Cardiac septum (tissue), 1 donor: ENCODE results near the gene GPC2. TPM values are rescaled to one million over a fixed set of nuclear protein-coding genes. Genes with fewer than 3 reads are reported as not detected.
"Not testable (repeated sequence)": the region's sequence is repeated elsewhere in the genome, so short reads cannot be mapped to it uniquely, and the experiment has no call there.

Experiments used
- DNase-seq: peaks from one replicate; pipeline ENCODE4 v3.0.0-alpha.2; 2020; ENCODE audit warnings: low spot score
- intact Hi-C: fragments of 100-400 bp; cut with DNase I; formaldehyde crosslinking; loops from one replicate; pipeline ENCODE4 v1.14.0; 2022
- total RNA-seq: library from RNA; stranded (reverse); fragmentation: NEBNext Ultra II Directional; extraction: Animal tissue kit (Norgen Biotek cat#: 25700); gene quantifications from one replicate; pipeline ENCODE4 v1.2.1, GENCODE V29; 2021
- donor health status: DM: no; HTN: no; CAD: no.

Gene GPC2
- total RNA-seq, 1 donor from 2014 or later, result 0.92 TPM

DNA sequence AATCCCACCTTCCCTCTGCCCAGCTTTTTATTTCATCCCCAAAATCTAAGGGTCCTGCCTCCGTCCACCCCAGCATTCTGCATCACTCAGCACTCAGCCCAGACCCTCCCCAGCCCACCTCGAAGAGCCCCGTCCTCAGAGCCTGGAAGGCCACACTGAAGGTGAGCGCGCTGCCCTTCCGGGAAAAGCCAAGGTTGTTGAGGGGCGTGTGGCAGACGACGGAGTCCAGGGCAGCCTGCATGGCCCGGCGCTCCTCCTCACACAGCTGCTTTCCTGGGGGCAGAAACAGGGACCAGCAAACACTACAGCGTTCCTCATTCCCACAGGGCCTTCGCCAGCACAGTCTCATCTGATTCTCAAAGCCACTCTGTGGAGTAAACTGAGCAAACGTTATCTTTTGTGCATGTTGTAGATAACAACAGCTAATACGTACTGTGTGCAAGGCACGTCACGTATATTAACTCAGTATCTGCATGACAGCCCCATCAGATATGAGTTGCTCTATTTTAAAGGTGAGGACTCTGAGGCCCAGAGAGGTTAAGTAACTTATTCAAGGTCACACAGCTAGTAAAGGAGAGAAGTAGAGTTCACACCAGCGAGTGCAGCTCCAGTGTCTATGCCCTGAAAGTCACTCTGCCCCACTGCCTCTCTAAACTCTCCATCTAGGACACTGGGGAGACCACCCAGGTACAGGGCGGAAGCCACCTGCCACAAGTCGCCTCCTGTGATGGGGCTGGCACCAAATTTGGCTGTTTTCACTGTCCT is 21.4 kb downstream of the GPC2 start:
- no peak for DNase-seq
- intact Hi-C loops, result no loop called here

DNA sequence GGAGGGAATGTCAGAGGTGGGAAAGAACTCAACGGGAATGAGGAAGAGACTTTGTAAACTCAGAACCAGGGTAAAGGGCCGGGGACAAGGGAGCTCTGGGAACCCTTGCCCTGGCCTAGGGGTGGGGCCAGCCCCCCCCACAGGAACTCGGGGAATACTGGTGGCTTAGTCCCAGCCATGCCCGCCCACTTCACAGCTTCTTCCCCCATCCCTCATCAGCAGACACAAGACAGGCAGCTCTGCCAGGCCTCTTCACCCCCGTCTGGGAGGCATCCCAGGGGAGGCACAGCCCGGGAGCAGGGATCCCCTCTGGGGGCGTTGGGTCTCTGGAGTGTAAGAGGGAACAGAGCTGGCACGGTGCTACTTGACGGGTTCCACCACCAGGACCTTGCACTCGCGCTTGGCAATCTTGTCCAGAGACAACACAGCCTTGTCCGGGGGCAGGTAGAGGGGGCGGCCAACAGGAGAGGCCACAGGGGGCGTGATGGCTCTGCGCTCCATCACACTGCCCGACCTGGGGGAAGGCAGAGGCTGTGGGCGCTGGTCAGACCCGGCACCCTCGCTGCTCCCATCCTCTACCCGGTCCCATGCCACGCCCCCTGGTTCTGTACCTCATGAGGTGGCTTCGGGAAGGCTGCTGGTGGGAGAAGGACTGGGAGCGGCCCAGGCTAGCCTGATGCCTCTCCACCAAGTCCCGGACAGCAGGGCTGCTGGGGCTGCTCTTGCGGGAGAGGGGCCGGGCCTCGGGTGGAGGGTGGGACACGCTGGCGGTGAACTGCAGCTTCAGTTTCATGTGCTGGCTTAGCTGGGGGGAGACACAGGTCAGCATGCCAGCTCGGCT is 22.3 kb downstream of the GPC2 start:
- no peak for DNase-seq
- intact Hi-C loops, result no loop called here

DNA sequence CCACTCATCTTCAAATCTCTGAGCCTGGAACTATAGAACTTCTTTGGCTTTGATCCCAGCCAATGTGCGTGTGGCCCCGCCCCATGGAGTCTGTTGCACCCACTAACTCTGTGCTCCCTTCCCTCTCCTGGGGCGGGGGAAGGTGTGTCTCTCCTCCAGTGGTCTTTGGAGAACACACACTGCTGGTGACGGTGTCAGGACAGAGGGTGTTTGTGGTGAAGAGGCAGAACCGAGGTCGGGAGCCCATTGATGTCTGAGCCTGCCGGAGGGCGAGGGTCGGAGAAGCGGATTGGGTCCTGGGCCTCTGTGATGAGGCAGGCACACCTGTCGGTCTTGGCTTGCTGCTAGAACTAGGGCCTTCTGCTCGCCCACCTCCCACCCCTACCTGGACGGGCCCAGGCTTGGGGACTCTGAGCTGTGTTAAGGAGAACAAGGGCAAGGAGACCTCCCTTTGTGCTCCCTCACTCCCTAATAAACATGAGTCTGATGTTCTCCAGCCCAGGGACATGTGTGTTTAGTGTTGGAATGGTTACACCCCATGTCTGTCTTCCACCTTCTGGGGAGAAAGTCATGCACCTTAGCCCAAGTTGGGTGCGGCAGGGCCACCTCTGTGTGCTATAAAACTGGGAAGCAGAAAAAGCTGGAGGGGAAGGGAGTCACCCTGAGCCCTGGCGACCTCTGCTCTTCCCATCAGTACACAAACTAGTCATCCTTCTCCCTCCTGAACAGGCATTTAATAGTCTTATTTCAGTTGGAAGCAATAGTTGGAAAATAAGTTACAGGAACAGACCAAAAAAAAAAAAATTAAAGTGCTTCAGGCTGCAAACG is 23.3 kb downstream of the GPC2 start:
- no peak for DNase-seq
- intact Hi-C loops, result no loop called here

DNA sequence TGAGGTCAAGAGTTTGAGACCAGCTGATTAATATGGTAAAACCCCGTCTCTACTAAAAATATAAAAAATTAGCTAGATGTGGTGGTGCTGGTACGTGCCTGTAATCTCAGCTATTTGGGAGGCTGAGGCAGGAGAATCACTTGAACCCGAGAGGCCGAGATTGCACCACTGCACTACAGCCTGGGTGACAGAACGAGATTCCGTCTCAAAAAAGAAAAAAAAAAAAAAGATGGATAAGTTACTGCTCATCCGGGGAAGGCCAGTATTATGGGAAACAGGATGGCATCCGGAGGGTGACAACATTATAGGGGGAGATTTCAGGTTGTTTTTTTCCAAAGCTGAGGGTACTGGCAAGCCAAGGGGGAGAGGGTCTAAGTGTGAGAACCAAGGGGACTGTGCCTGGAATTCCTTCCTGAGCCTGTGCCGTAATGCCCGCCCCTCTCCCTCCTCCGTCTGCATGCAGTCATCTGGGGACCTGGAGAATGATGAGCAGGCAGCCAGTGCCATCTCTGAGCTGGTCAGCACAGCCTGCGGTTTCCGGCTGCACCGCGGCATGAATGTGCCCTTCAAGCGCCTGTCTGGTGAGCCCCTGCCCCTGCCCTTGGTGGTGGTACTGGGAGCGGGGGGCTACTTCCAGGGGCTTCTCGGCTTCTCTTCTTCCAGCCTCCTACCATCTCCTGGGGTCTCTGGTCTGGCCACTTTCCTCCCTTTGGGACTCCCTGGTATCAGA is 24.1 kb downstream of the GPC2 start:
- intact Hi-C loops, result no loop called here
- DNase-seq, result no peak

DNA sequence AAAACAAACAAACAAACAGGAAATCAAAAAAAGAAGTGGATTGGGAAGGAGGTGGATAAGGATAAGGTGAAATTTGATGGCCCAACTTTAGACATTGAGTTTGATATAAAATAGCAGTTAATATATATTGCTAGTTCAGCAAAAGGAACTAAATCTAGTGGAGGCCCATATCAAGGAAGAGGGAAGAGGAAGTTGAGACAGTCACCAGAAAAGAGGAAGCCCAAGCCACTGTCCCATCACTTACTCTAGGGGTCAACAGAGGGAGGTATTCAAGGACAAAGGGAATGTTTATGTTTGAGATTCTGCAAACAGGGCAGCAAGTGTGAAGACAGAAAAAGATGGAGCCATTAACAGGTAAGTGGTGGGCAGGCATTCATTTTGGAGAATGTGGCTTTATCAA is 24.8 kb downstream of the GPC2 start:
- intact Hi-C loops, result no loop called here
- no peak for DNase-seq

DNA sequence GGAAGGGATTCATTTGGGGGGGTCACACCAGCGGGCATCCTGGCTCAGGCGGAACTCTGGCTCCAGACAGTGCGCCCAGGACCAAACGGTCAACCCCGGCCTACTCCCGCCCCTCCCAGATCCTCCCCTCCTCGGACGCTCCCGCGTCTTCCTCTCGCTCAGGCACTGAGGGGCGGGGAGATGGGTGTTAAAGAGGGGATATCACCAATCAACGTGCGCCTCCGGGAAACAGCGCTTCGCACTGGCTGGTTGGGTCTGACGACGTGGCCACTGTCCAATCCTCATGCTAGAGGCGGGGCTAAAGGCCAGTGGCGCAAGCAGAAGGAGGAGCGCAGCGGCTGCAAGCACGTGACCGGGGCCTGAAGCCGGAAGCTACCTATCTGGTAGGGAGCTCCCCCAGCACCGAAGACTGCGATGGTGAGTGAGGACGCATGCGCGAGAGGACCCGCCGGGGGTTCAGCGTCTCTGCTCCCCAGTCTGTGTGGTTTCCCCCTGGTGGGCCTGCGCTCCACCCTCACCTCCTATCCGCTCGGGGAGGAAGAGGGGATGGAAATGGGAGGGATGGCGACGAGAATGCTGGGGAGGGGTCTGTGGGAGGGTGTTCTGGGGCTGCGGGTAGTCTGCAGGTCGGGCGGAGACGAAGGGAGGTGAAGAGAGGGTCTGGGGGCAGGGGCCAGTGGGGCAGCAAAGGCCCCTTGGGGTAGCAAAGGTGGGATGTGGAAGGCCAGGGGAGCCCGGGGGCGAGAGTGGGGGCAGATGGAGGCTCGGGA is 28.4 kb downstream of the GPC2 start, which contains the start of gene LAMTOR4:
Gene LAMTOR4 (plus strand): TSS at position 360 of the 770 bp plus-strand sequence. CDS start 55 bp downstream, at position 415.
- peak; percentile 99 for DNase-seq
- intact Hi-C loops, result no loop called here

DNA sequence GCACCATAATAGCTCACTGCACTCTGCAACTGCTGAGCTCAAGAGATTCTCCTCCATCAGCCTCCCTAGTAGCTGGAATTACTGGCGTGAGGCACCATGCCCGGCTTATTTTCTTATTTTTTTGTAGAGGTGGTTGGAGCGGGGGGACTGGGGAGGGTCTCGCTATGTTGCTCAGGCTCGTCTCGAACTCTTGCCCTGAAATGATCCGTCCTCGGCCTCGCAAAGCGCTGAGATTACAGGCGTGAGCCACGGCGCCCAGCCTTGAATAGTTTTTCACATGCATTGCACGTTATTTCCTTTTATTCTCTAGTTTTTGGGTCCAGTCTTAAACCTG is 29.0 kb downstream of the GPC2 start:
- no peak for DNase-seq
- intact Hi-C loops, result no loop called here

DNA sequence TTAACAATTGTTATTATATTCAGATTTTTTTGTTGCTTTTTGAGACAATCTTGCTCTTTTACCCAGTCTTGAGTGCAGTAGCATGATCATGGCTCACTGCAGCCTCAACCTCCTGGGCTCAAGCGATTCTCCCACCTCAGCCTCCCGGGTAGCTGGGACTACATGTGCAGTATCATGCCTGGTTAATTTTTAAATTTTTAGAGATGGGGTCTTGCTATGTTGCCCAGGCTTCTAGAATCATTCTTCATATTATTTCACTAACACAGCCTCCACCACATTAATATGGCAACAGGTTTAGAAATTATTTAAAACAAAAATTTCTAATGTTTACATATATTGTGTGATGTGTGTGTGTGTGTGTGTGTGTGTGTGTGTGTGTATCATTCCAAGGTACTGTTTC is 29.9 kb downstream of the GPC2 start:
- DNase-seq, result no peak
- intact Hi-C loops, result no loop called here

DNA sequence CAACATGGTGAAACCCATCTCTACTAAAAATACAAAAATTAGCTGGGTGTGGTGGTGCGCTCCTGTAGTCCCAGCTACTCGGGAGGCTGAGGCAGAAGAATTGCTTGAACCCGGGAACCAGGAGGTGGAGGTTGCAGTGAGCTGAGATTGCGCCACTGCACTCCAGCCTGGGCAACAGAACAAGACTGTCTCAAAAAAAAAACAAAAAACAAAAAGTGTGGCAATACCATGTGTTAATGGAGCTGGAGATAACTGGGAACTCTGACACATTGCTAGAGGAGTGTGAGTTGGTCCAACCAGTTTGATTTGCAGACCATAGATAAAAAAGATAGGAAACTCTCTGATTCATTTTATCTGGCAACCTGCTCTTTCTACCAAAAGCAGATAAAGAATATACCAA is 30.8 kb downstream of the GPC2 start:
- intact Hi-C loops, DNase-seq: not testable (repeated sequence)

DNA sequence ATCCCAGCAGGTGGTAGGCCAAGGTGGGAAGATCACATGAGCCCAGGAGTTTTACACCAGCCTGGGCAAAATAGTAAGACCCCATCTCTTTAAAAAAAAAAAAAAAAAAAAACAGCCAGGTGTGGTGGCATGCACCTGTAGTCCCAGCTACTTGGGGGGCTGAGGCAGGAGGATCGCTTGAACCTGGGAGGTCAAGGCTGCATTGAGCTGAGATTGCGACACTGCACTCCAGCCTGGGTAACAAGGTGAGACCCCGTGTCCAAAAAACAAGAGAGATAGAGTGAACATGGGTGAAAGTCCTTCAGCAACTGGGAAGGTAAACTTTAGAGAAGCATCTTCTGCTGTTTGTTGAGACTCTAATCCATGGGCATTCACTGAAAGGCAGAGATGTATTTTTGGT is 34.7 kb downstream of the GPC2 start:
- intact Hi-C loops, result no loop called here
- no peak for DNase-seq

DNA sequence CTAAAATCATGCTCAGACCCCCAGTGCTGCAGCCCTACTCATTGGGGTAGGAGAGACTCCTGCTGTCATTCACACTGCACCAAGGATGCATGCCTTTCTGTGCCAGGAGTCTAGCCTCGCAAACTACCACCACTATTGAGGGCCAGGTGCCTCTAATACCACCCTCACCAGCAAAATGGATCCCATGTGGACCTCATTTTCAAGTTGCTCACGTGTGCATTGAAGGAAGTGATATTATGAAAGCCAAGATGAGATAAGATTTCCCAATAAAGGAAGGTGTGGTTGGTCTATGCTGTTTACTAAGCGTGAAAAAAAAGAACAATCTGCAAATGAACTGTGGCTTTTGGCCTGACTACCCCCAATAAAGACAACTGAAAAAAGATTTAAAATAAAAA is 35.6 kb downstream of the GPC2 start:
- intact Hi-C loops, result no loop called here

DNA sequence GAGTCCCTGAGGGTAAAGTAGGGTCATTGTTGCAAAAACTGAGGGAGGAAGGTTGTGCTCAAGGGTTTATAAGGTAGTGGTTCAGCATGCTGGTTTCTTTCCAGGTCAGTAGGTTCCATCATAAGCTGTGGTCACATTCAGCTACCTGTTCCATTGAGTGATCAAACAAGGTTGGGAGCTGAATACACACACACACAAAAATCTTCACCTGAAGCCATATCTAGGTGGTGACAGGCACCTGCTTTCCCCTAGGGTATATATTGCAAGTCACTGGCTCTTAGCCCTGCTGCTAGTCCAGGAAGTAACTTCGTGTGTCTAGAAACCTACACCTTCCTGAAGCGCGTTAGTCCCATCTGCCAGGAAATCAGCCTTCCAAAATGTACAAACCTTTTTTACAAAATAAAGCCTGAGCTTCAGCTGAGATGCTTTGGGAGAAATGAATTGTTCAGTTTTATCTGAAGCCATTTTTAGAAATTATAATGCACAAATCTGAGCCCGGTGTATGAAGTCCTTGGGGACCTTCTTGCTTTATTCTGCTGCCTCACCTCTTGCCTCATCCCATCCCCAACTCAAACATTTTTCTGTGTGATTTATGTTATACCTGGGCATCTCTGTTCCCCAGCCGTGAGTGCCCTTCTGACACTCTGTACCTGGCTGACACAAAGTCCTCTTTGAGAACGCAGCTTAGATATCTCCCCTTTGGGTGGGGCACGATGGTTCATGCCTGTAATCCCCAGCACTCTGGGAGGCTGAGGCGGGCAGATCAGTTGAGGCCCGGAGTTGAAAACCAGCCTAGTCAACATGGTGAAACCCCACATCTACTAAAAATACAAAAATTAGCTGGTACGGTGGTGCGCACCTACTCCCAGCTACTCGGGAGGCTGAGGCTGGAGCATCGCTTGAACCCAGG is 39.1 kb downstream of the GPC2 start:
- intact Hi-C loops, result loop anchor here (10.0 kb wide), 1 partner anchor 207 kb away; no protein-coding TSS in a partner anchor
- DNase-seq, result no peak

More for the DNA sequence above, 35.6 kb downstream of the GPC2 start:
- no peak for DNase-seq

DNA sequence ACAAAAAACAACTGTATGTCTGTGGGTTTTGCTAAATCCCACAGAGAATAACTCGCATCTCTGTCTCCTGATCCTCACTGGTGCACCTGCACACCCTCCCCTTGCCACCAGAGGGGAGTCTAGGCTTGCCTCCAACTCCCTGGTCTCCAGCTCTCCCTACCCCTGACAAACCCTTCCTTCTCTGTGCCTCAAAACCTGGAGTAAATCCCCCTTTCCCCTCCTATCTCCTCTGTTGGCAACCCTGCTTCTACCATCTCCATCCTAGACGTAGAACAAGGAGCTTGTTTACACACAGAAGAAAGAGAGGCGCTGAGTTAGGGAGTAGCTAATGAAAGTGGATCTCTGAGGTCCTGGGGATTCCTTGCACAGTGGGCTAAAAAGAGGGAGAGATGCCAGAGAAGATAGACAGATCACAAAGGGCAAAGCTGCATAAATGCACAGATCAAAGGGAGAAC is 44.5 kb downstream of the GPC2 start:
- peak; percentile 79 for DNase-seq
- intact Hi-C loops, result loop anchor here (2.0 to 10.0 kb wide), 2 partner anchors 84 to 212 kb away; no protein-coding TSS in a partner anchor

DNA sequence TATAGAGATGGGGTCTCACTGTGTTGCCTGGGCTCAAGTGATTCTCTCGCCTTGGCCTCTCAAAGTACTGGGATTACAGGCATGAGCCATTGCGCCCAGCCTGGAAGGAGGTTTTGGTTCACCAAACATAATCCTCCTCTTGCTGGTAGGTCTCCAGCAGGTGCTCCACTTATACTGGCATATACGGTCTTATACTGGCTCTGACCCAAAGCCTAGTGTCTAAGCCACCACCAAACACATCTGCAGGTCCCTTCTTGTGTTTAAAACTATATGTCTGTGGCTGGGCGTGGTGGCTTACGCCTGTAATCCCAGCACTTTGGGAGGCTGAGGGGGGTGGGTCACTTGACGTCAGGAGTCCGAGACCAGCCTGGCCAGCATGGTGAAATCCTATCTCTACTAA is 45.1 kb downstream of the GPC2 start:
- DNase-seq, result no peak
- intact Hi-C loops, result loop anchor here (2.0 to 10.0 kb wide), 2 partner anchors 85 to 213 kb away; no protein-coding TSS in a partner anchor

DNA sequence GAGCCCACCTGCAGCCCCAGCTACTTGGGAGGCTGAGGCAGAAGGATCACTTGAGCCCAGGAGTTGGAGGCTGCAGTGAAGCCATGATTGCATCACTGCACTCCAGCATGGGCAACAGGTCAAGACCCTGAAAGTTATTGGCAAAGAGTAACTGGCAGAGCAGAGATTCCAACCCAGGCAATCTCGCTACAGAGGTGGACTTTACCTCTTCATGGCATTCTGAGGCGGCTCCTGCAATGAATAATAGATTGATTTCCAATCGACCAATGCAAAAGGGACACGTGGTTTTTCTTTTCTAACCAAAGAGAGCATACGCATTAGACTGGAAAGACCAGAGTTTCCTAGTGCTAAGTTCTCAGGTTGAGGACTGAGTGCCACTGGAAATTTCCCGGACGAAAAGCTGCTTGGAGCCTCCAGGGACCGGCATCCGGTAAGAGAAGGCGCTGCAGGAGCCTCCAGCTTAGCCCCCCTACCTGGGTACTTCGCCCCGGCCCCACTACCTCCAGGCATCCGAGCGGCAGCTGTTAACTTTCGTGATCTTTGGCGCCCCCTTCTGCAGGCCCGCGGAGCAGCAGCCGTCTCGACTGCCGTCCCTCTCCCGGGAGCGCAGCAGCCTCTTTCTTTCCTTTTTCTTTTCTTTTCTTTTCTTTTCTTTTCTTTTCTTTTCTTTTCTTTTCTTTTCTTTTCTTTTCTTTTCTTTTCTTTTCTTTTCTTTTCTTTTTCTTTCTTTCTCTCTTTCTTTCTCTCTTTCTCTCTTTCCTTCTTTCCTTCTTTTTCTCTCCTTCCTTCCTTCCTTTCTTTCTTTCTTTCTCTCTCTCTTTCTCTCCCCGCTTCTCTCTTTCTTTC is 46.4 kb downstream of the GPC2 start:
- intact Hi-C loops, result loop anchor here (10.0 kb wide), 1 partner anchor 214 kb away; no protein-coding TSS in a partner anchor
- DNase-seq, result peak; percentile 90

DNA sequence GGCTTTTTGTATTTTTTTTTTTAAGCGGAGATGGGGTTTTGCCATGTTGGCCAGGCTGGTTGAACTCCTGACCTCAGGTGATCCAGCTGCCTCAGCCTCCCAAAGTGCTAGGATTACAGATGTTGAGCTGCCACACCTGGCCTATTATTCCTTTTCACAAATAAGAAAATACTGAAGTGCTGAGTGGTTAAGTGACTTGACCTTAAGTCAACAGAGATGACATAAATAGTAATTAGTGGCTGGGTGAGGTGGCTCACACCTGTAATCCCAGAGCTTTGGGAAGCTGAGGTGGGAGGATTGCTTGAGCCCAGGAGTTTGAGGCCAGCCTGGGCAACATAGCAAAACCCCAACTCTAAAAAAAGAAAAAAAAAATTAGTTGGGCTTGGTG is 47.0 kb downstream of the GPC2 start:
- intact Hi-C loops, result loop anchor here (10.0 kb wide), 1 partner anchor 215 kb away; no protein-coding TSS in a partner anchor
- not testable (repeated sequence) for DNase-seq
